PC-3 (cell line): ENCODE measurements around the gene SLC22A5.

Source experiments
- EZH2phosphoT487 ChIP-seq: fragments of 300-600 bp; sonication (generic); IDR thresholded peaks from 2 replicates; pipeline ENCODE4 v1.6.1; 2018; ENCODE audit warnings: mild to moderate bottlenecking, antibody characterized with exemption, low read length, borderline replicate concordance
- TF ChIP-seq, protein P1 (sequence below): fragments of 300-600 bp; sonication (generic); conservative IDR thresholded peaks from 2 replicates; pipeline ENCODE4 v1.5.1; 2017; ENCODE audit warnings: antibody characterized with exemption, low read depth, mild to moderate bottlenecking, low read length

- TF ChIP-seq, protein P1, sequence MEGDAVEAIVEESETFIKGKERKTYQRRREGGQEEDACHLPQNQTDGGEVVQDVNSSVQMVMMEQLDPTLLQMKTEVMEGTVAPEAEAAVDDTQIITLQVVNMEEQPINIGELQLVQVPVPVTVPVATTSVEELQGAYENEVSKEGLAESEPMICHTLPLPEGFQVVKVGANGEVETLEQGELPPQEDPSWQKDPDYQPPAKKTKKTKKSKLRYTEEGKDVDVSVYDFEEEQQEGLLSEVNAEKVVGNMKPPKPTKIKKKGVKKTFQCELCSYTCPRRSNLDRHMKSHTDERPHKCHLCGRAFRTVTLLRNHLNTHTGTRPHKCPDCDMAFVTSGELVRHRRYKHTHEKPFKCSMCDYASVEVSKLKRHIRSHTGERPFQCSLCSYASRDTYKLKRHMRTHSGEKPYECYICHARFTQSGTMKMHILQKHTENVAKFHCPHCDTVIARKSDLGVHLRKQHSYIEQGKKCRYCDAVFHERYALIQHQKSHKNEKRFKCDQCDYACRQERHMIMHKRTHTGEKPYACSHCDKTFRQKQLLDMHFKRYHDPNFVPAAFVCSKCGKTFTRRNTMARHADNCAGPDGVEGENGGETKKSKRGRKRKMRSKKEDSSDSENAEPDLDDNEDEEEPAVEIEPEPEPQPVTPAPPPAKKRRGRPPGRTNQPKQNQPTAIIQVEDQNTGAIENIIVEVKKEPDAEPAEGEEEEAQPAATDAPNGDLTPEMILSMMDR: no peak
- TF ChIP-seq EZH2phosphoT487: no peak
Observed at GRCh38 chr5:132369474-132370180, at the start of gene SLC22A5.
